ENCODE results near the gene MBD3L5.
"Not testable (repeated sequence)": the region's sequence is repeated elsewhere in the genome, so short reads cannot be mapped to it uniquely, and the experiment has no call there.

The MBD3L5 gene

DNA sequence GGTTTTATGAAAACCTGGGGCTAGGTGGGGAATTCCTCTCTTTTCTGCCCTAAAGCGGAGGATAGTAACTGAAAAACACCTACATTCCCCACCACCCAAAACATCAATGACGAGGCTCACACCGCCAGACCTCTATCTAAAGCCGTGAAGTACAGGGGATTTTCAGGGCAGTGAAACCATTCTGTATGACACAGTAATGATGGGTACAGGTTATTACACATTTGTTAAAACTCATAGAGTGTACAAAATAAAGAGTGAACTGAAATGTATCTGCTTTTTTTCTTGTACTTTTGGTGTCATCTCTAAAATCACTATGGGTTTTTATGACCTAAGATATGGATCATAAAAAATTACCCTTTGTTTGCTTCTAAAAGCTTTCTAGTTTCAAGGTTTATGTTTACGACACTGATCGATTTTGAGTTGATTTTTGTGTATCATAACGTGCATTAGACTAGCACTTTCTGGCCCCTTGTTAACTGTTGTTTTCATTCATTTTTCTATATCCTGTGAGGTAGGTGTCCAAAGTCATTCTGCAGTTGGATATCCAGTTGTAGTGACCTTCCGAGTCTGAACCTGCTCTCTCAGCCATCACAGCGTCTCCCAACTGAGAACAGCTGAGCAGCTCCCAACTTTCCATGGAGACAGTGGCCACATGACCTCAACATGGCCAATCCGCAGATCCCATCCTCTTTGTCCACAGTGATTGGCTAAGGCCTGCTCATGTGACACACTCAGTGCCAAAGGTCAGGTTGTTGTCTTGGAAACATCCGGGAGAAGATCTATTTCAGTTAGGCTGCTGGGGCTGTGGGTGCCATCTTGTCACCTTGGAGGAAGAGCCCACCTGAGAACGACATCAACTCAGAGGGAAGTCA is 19.4 kb upstream of the MBD3L5 start:
- in situ Hi-C loops (cut with MboI; ENCODE audit: low pct_unique_long_range_greater_than_20kb, low sequenced_read_pairs, unreplicated experiment) = no loop called here
- peak; percentile 37 for DNase-seq (ENCODE audit: low spot score)
- TF ChIP-seq, protein P1, sequence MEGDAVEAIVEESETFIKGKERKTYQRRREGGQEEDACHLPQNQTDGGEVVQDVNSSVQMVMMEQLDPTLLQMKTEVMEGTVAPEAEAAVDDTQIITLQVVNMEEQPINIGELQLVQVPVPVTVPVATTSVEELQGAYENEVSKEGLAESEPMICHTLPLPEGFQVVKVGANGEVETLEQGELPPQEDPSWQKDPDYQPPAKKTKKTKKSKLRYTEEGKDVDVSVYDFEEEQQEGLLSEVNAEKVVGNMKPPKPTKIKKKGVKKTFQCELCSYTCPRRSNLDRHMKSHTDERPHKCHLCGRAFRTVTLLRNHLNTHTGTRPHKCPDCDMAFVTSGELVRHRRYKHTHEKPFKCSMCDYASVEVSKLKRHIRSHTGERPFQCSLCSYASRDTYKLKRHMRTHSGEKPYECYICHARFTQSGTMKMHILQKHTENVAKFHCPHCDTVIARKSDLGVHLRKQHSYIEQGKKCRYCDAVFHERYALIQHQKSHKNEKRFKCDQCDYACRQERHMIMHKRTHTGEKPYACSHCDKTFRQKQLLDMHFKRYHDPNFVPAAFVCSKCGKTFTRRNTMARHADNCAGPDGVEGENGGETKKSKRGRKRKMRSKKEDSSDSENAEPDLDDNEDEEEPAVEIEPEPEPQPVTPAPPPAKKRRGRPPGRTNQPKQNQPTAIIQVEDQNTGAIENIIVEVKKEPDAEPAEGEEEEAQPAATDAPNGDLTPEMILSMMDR (IDR thresholded peaks at IDR 0.05; ENCODE audit: extremely low read depth, insufficient read depth, missing control alignments) = no peak

DNA sequence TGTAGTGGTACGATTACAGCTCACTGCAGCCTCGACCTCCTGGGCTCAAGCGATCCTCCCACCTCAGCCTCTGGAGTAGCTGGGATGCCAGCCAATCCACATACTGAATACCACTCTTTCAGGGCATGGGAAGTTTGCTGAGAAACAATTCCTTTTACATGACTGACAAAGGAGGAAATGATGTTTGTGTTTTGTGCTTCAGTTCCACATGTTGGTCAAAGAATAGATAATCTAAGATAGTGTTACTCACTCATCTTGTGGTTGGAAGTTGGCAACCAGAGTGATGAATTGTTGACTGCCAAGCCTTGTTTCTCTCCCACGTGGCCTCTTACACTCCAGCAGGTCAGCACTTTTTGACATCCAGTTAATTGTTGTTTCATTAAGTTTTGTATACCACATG is 16.7 kb upstream of the MBD3L5 start:
- in situ Hi-C loops (cut with MboI; ENCODE audit: low pct_unique_long_range_greater_than_20kb, low sequenced_read_pairs, unreplicated experiment) = no loop called here
- peak; percentile 57 for DNase-seq (ENCODE audit: low spot score)
- TF ChIP-seq, protein P1 (IDR thresholded peaks at IDR 0.05; ENCODE audit: extremely low read depth, insufficient read depth, missing control alignments) = peak; percentile 1

DNA sequence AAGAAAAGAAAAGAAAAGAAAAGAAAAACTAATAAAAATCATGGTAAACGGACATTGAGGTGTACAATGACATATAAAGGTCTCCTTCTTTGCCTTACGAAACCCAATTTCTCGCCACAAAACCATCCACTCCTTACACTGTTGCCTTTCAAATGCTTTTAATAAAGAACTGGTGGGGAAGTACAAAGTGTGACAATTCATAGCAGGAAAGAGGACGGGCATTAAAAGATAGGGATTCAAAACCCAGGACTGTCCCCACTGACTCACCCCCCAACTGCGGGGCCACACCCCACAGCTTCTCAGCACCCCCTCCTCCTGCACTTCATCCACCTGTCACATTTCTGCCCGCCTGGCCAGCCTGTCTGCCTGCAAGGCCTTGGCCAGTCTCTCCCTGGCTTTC is 11.6 kb upstream of the MBD3L5 start:
- TF ChIP-seq, protein P1 (IDR thresholded peaks at IDR 0.05; ENCODE audit: extremely low read depth, insufficient read depth, missing control alignments) = no peak
- DNase-seq (ENCODE audit: low spot score) = no peak
- in situ Hi-C loops (cut with MboI; ENCODE audit: low pct_unique_long_range_greater_than_20kb, low sequenced_read_pairs, unreplicated experiment) = no loop called here

GRCh38 chr19:7021331-7021730 is 9.0 kb upstream of the MBD3L5 start, which contains the start of gene MBD3L2B:
Gene MBD3L2B (minus strand): TSS chr19:7021431. CDS start chr19:7021397, 34 bp downstream.
- DNase-seq (ENCODE audit: low spot score); in situ Hi-C loops (cut with MboI; ENCODE audit: low pct_unique_long_range_greater_than_20kb, low sequenced_read_pairs, unreplicated experiment): not testable (repeated sequence)

DNA sequence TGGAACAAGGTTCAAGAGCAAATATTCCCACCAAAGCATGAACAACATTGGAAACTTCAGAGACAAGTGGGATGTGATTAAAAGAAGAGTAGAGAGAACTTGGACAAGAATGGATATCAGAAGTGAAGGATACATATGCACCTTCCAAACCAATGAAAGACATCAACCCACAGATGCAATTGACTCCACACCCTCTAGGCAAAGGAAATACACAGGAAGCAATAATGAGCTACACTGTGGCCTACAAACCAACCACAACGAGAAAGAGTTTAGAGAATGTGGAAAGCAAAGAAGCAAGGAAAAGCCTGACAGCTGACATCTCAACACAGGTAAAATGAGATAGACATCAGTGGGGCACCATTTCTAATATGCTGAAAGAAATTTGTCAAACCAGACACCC is 1.6 kb upstream of the MBD3L5 start:
- DNase-seq (ENCODE audit: low spot score); in situ Hi-C loops (cut with MboI; ENCODE audit: low pct_unique_long_range_greater_than_20kb, low sequenced_read_pairs, unreplicated experiment): not testable (repeated sequence)

- in situ Hi-C loops (cut with MboI; ENCODE audit: low pct_unique_long_range_greater_than_20kb, low sequenced_read_pairs, unreplicated experiment); DNase-seq (ENCODE audit: low spot score): not testable (repeated sequence)
Measured at GRCh38 chr19:7040079-7040478, 9.7 kb downstream of the MBD3L5 start, which contains the start of gene MBD3L4. Gene MBD3L4 (minus strand): TSS chr19:7040179. CDS start chr19:7040144, 35 bp downstream.

DNA sequence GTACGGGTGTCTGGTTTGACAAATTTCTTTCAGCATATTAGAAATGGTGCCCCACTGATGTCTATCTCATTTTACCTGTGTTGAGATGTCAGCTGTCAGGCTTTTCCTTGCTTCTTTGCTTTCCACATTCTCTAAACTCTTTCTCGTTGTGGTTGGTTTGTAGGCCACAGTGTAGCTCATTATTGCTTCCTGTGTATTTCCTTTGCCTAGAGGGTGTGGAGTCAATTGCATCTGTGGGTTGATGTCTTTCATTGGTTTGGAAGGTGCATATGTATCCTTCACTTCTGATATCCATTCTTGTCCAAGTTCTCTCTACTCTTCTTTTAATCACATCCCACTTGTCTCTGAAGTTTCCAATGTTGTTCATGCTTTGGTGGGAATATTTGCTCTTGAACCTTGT is 11.2 kb downstream of the MBD3L5 start:
- in situ Hi-C loops (cut with MboI; ENCODE audit: low pct_unique_long_range_greater_than_20kb, low sequenced_read_pairs, unreplicated experiment); DNase-seq (ENCODE audit: low spot score): not testable (repeated sequence)

- in situ Hi-C loops (cut with MboI; ENCODE audit: low pct_unique_long_range_greater_than_20kb, low sequenced_read_pairs, unreplicated experiment); DNase-seq (ENCODE audit: low spot score): not testable (repeated sequence)
Measured at GRCh38 chr19:7049021-7049420, 18.6 kb downstream of the MBD3L5 start, which contains the start of gene MBD3L2. Gene MBD3L2 (plus strand): TSS chr19:7049321. CDS start chr19:7049374, 53 bp downstream.

- in situ Hi-C loops (cut with MboI; ENCODE audit: low pct_unique_long_range_greater_than_20kb, low sequenced_read_pairs, unreplicated experiment); DNase-seq (ENCODE audit: low spot score): not testable (repeated sequence)
Measured at GRCh38 chr19:7051421-7051820, 21.0 kb downstream of the MBD3L5 start.

- in situ Hi-C loops (cut with MboI; ENCODE audit: low pct_unique_long_range_greater_than_20kb, low sequenced_read_pairs, unreplicated experiment); DNase-seq (ENCODE audit: low spot score): not testable (repeated sequence)
Measured at GRCh38 chr19:7052896-7053295, 22.5 kb downstream of the MBD3L5 start.

- DNase-seq (ENCODE audit: low spot score); in situ Hi-C loops (cut with MboI; ENCODE audit: low pct_unique_long_range_greater_than_20kb, low sequenced_read_pairs, unreplicated experiment): not testable (repeated sequence)
Measured at GRCh38 chr19:7054635-7055368, 24.4 kb downstream of the MBD3L5 start.

DNA sequence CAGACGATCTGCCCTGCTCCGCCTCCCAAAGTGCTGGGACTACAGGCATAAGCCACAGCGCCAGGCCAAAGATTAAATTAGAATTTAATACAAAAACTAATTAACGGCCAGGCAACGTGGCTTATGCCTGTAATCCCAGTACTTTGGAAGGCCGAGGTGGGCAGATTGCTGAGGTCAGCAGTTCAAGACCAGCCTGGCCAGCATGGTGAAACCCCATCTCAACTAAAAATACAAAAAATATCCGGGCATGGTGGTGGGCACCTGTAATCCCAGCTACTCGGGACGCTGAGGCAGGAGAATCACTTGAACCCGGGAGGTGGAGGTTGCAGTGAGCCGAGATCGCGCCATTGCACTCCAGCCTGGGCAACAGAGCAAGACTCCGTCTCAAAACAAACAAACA is 25.3 kb downstream of the MBD3L5 start:
- DNase-seq (ENCODE audit: low spot score); in situ Hi-C loops (cut with MboI; ENCODE audit: low pct_unique_long_range_greater_than_20kb, low sequenced_read_pairs, unreplicated experiment): not testable (repeated sequence)

GRCh38 chr19:7056371-7056770 is 26.0 kb downstream of the MBD3L5 start:
- in situ Hi-C loops (cut with MboI; ENCODE audit: low pct_unique_long_range_greater_than_20kb, low sequenced_read_pairs, unreplicated experiment); DNase-seq (ENCODE audit: low spot score): not testable (repeated sequence)

DNA sequence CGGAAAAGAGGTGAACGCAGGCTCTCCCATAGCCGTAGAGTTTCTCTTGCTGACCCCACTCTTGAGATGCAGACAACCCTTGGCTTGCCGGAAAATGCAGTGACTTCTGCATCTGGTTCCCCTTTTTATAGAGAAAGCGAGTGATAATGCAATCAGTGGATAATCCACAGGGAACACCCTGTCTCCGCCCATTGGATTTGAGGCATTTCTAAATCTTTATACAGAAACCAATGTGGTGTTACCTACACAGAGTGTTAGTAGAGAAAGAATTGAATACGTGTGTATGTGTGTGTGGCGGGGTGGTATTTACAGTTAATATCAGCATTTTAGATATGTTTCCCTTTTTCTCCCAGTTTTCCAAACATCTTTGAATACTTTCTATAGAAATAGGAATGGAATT is 28.2 kb downstream of the MBD3L5 start, which contains the start of gene MBD3L3:
Gene MBD3L3 (minus strand): TSS at position 101 of the 400 bp plus-strand sequence. CDS start 71 bp downstream, at position 30.
- in situ Hi-C loops (cut with MboI; ENCODE audit: low pct_unique_long_range_greater_than_20kb, low sequenced_read_pairs, unreplicated experiment) = not testable (repeated sequence)

More for the DNA sequence above, 28.2 kb downstream of the MBD3L5 start, which contains the start of gene MBD3L3:
- DNase-seq (ENCODE audit: low spot score) = not testable (repeated sequence)
